CD4-positive, alpha-beta T cell treated with Interleukin-2 at 100 ng/mL for 4 hours (primary cell): ENCODE measurements around the gene PTPN18.
"Not testable (repeated sequence)": the region's sequence is repeated elsewhere in the genome, so short reads cannot be mapped to it uniquely, and the experiment has no call there.

Experiments
- DNase-seq: peaks from one replicate; pipeline ENCODE4 v3.0.0-alpha.2; 2020; ENCODE audit warnings: low spot score

PTPN18 gene, protein sequence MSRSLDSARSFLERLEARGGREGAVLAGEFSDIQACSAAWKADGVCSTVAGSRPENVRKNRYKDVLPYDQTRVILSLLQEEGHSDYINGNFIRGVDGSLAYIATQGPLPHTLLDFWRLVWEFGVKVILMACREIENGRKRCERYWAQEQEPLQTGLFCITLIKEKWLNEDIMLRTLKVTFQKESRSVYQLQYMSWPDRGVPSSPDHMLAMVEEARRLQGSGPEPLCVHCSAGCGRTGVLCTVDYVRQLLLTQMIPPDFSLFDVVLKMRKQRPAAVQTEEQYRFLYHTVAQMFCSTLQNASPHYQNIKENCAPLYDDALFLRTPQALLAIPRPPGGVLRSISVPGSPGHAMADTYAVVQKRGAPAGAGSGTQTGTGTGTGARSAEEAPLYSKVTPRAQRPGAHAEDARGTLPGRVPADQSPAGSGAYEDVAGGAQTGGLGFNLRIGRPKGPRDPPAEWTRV

GRCh38 chr2:130355578-130356431 is at the start of gene PTPN18:
PTPN18 (plus strand) TSS chr2:130356056; CDS start chr2:130356108, 52 bp downstream.
- DNase-seq: peak; percentile 54

GRCh38 chr2:130307850-130308249 is 48.0 kb upstream of the PTPN18 start:
- DNase-seq: no peak

DNA sequence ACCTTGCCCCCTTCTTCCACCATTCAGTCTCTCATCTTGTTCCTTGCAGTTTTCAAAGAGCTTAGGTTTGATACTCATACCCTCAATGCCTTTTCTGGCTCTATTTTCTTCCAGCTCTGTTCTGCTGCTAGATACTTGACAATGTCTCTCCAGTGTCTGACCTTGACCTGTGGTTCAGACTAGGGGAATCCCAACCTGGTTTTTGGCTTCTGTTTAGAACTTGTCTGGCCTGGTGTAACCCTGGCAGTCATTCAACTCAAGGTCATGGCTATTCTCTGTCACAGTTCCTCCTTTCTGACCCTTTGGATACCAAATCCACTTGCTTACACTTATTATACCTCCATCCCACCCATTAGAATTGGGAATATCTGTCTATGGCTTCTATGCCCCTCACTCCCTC is 45.0 kb upstream of the PTPN18 start:
- DNase-seq: no peak

DNA sequence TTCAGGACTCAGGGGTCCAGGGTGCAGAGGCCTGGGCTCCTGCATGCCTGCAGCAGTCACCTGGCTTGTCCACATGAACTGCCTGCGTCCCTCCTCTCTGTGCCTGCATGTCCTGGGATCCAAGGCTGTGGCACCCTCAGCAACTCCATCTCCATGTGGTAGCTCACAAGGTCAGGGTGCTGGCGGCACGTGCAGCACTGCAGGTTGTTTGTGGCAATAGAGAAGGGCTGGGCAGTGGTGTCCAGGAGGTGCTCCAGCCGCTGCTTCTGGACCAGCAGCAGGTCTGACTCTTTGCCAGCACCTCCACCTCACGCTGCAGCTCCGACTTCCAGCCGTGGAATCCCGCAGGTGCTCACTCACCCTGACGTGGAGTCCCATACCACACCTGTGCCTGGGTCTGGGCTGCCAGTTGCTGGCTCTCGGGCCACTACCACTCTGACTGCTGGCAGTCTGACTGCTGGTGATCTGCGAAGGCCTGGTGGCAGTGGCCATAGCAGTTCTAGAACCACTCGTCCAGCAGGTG is 42.0 kb upstream of the PTPN18 start:
- DNase-seq: no peak

DNA sequence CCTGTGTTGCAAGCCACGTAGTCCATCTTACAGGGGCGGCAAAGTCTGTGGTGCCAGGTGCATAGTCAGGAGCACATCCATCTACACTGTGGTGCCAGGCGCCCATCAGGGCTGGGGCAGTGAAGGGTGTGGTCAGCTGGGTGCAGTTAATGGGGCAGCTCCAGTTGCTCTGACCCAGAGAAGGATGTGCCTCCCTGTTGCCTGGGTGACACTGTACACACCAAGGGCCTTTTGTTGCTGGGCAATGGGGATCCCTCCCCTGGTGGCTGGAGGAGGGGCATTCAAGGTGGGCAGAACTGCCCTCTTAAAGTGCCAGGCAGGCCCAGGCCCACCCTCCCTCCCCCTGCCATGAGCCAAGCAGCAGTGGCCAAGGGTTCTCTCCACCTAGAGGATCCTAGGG is 41.5 kb upstream of the PTPN18 start:
- no peak for DNase-seq

DNA sequence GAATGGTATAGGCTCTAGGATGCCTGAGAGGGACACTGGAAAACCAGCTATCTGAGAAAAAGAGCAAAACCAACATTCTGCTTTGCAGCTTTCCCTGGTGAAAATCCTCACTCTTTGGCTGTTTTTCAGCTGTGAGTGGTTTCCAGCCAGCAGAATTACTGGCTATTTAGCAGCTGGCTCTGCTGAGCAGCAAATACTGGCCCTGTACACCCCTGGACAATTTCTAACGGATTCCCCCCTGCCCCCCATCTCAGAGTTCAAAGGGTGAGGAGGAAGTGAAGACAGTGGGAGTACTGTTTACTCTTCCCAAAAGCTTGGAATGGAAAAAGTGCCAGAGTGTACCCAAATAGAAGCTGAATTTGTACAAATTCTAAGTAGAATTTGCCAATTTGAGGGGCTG is 39.3 kb upstream of the PTPN18 start:
- no peak for DNase-seq

- no peak for DNase-seq
These were observed 37.0 kb upstream of the PTPN18 start for GRCh38 chr2:130318906-130319305.

DNA sequence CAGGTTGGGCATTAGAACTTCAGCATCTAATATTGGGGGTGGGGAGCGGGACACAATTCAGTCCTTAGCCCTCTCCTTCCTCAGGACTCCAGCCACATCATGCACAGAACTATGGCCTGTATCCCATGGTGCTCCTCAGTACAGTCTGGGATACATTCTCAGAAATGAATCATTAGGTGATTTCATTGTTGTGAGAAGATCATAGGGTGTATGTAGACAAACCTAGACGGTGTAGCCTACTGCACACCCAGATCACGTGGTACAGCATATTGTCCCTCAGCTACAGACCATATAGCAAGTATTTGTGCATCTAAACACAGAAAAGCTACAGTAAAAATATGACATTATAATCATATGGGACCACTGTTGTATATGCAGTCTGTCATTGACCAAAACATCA is 36.3 kb upstream of the PTPN18 start:
- DNase-seq: no peak

DNA sequence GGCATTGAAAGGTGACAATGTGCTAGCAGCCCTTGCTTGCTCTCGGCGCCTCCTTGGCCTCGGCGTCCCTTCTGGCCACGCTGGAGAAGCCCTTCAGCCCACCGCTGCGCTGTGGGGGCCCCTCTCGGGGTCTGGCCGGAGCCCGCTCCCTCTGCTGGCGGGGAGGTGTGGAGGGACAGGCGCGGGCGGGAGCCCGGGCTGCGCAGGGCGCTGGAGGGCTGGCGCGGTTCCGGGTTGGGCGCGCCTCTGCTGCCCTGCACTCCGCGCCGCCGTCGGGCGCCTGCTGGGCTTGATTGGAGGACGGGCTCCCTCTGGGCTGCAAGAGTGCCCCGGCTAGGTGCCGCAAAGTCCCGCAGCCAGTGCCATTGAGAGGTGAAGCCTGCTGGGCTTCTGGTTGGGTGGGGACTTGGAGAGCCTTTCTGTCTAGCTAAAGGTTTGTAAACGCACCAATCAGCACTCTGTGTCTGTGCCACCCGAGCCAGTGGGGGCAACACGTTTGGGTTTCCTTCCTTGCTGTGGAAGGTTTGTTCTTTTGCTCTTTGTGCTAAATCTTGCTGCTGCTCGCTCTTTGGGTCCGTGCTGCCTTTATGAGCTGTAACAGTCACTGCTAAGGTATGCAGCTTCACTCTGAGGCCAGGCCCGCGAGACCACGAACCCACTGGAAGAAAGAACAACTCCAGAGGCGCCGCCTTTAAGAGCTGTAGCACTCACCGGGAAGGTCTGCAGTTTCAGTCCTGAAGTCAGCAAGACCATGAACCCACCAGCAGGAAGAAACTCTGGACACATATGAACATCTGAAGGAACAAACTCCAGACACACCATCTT is 27.9 kb upstream of the PTPN18 start:
- no peak for DNase-seq

DNA sequence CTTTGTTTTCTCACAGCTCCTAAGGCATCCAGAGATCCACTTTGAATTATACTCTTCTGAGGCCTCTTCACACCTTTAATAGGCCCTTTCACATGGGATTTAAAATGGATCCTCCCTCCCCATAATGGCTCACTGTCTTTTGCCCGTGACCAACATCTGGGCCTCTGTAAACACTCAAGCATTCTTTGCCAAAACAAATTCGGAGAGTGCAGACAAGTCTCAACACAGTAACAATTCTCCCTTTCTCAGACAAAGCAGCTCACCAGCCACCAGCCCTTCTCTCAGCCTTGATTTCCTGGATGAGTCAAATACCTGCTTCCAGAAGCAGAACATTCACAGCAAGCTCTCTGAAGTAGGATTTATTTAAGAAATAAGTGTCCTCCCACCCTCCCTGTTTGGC is 27.1 kb upstream of the PTPN18 start:
- no peak for DNase-seq

DNA sequence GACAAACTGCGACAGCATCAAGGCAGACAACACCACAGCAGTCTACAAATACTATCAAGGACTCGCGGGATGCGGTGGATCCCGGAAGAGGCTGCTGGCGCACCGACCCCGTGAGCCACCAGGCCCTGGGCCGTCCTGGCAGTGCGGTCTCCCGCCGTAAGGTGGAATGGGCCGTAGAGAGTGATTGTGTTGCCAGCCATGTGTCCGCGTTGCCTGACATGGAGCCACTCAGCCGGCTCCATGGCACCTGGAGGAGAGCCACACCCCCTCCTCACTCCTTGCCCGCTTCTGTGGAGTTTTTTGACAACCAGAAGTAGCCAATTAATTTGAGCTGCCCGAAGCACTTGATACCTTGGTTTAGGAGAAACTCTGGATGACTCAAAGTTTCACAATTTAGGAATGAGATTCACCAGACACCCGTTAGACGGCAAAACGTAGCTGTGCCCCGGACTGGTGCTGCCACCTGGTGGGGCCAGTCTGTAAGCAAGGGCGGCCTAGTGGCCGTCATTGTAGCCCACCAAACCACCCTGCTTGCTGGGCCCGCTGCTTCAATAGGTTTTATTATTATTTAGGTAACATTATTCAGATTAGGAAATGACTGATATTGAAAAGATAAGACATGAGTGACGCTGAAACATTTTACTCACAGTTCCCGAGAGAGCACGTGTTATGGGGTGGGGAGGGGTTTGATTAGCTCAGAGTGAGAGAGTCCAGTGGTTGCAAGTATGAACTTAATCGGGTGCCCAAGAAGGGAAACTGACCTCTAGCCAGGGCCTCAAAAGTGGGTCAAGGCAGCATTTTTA is 23.4 kb upstream of the PTPN18 start:
- DNase-seq: peak; percentile 69

DNA sequence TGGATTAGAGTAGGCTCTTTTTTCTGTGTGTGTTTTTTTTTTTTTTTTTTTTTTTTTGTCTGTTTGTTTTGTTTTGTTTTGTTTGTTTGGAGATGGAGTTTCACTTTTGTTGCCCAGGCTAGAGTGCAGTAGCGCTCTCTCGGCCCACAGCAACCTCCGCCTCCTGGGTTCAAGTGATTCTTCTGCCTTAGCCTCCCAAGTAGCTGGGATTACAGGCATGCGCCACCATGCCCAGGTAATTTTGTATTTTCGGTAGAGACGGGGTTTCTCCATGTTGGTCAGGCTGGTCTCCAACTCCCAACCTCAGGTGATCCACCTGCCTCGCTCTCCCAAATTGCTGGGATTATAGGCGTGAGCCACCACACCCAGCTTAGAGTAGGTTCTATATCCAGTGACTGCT is 22.6 kb upstream of the PTPN18 start:
- DNase-seq: not testable (repeated sequence)

DNA sequence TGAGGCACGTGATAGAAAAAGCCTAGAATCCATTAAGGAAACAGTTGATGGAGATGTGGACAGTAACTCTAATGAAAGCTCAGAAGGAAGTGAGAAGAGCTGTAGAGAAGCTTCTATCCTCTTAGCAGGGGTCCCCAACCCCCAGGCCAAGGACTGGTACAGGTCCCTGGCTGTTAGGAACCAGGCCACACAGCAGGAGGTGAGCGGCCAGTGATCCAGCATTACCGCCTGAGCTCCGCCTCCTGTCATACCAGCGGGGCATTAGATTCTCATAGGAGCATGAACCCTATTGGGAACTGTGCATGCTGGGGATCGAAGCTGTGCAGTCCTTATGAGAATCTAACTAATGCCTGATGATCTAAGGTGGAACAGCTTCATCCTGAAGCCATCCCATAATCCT is 21.8 kb upstream of the PTPN18 start:
- DNase-seq: no peak

DNA sequence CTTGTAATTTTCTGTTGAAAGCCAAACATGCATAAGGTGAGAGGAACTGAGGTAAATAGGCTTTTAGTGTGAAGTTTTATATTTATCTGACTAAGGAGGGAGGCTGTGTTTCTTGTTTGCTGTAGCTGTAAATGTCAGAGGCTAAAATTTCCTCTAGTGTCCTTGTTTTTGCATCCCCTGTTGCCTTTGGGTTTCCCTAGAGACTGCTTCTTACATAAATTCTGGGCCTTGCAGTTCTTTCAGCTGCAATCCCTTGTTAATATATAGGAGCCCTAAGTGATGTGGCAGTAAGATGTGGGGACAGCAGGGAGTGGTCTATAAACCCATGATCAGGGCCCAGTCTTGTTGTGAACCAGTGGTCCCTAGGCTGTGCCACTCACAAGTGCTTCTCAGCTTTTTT is 20.6 kb upstream of the PTPN18 start:
- no peak for DNase-seq

DNA sequence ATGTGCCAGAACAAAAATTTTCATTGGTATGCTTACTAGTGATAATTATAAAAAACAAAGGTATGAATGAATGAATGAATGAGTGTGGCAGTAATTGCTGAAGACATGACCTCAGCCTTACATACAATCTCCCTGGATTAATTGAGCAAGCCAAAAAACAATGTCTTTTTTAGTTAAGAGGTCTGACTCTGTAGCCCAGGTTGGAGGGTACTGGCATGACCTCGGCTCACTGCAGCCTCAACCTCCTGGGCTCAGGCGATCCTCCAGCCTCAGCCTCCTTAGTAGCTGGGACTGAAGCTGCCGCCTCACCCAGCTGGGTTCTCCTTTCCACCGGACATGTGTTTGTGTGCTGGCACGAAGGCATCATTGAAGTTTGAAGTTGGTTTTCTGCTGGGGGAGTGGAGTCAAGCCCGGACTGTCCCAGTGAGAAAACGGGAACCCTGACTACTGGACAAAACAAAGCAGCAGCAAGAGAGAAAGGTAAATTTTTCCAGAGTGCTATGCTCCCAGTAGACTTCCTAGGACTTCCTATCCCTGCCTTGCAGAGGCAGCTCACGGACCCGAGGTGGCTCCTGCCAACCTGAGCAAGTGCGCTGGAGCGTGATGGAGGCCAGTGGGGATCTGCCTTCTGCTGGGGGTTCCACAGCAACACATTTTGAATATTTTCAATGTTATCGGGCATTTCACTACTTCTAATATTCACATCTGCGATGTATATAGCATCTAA is 19.5 kb upstream of the PTPN18 start:
- no peak for DNase-seq

DNA sequence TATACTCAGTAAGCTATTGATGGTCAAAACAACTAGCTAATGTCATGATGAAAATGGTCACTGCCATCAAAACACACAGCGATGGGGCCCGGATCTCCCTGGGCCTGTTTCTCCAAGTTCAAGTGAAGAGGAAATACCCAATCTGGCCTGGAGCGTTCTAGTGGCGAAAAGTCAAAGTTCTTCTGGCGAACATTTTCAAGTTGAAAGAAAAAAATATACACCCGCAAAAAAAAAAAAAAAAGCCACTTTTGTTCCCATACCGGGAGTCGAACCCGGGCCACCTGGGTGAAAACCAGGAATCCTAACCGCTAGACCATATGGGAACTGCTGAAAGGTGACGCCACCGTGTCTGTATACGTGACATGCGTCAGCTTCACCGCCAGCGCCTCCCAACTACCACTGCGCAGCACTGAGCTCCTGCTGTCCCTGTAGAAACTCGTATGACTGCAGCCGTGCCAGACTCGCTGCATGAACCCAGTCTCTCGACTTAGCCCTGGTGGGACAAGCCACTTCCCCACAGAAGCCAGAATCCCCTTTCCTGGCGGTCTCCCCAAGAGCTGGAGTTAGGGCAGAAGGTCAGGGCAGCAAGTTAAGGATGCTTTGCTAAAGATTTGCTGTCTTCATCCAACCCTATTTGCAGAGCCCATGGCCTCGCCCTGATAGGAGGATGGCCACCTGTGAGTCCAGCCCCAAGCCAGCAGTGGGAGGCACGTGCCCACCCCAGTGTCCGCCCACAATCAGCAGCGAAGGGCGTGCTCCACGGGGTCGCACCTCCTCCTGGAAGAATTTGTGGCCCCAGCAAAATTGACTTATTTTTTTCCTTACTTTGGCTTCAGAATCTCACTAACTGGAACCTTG is 18.8 kb upstream of the PTPN18 start:
- DNase-seq: peak; percentile 40

DNA sequence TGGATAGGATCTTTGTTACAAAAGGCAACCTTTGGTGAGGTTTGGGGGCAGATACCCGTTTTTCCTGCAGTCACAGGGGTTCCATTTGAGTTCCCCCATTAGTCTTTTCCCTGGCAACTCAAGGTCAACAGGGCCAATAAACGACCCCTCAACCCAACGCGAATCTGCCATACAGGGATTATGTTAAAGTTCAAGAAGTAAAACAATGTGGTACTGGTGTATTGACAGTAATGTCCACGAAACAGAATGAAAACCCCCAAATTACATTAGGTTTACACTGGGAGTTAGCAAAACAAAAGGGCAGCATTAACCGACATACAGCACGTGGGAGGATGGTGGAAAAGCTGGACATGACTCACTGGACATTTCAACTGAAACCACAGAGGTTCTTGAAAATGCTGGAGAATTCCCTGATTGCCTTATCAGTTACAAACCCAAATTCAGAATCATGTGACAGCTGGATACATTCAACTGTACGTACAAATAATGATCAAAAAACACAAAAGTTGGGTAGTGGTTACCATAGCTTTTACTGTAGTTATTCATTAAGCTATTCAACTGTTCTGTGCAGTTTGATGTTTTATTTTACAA is 18.0 kb upstream of the PTPN18 start:
- DNase-seq: no peak

GRCh38 chr2:130338793-130339345 is 17.0 kb upstream of the PTPN18 start:
- DNase-seq: no peak
